HCT116 (cell line): ENCODE data around the gene ATG16L2. TPM values are rescaled to one million over a fixed set of nuclear protein-coding genes. Genes with fewer than 3 reads are reported as not detected.

ENCODE experiments used
- ATAC-seq: fragments of 200-7000 bp; cut with Tn5 transposase; 2 replicates; pipeline ENCODE4 v1.9.1; 2020; ENCODE audit warnings: mild to moderate bottlenecking, moderate library complexity
- BruUV-seq: library from RNA; stranded (reverse); fragments of 400-500 nt; replicated peaks from 2 replicates; lab custom pipeline; 2021; lab: Mats Ljungman, UMichigan
- CTCF ChIA-PET: fragments of 300-600 bp; sonication (Branson Sonifier 250); formaldehyde crosslinking; loops from one replicate; lab custom pipeline; 2021; ENCODE audit warnings: antibody characterized with exemption; lab: Charles Lee
- POLR2A ChIA-PET: fragments of 300-600, 350-600 bp; sonication (Branson Sonifier 250); formaldehyde crosslinking; loops from one replicate; lab custom pipeline; 2021; ENCODE audit warnings: antibody characterized with exemption; lab: Charles Lee
- RAD21 ChIA-PET, 2 experiments: fragments of 300-600 bp; sonication (Branson Sonifier 250); formaldehyde crosslinking; loops; one replicate each; lab custom pipeline; 2023; ENCODE audit warnings: low total read pairs in 2 of 2; ENCODE audit not compliant: uncharacterized antibody in 2 of 2, unreplicated experiment in 2 of 2, low non-redundant PET in 1 of 2; lab: Charles Lee
- DNase-seq: peaks from one replicate; pipeline ENCODE4 v3.0.0-alpha.2; 2010; ENCODE audit warnings: low read depth, low spot score
- H2AFZ ChIP-seq: fragments of 200-600 bp; shearing (Covaris generic), sonication (generic); 2 replicates; pipeline ENCODE4 v1.6.1; 2017; ENCODE audit warnings: low read depth, mixed run types, mixed read lengths, antibody characterized with exemption, low read length; ENCODE audit not compliant: poor library complexity, severe bottlenecking
- H3K27ac ChIP-seq: 2 replicates; pipeline ENCODE4 v1.5.1; 2012; ENCODE audit warnings: low read depth, low read length
- H3K27me3 ChIP-seq: fragments of 200-600 bp; sonication (generic); 2 replicates; pipeline ENCODE4 v1.6.1; 2016; ENCODE audit warnings: mixed run types, low read length, mixed read lengths; ENCODE audit not compliant: insufficient read depth
- H3K36me3 ChIP-seq, 2 experiments: fragments of 200-500 bp in 1 of 2; fragments of 200-600 bp in 1 of 2; sonication (Bioruptor generic) in 1 of 2; sonication (generic) in 1 of 2; 2 replicates each; pipeline versions ENCODE4 v1.5.1 to v1.6.1; 2014 to 2016; ENCODE audit warnings: low read length in 2 of 2, inconsistent platforms in 1 of 2, mixed read lengths in 1 of 2, mixed run types in 1 of 2; ENCODE audit not compliant: insufficient read depth in 2 of 2, control insufficient read depth in 1 of 2
- H3K4me1 ChIP-seq, 2 experiments: fragments of 200-600 bp in 1 of 2; sonication (generic) in 1 of 2; 2 replicates each; pipeline versions ENCODE4 v1.5.1 to v1.6.1; 2012 to 2017; ENCODE audit warnings: low read length in 2 of 2, inconsistent platforms in 1 of 2, mild to moderate bottlenecking in 1 of 2, mixed read lengths in 1 of 2, mixed run types in 1 of 2, moderate library complexity in 1 of 2; ENCODE audit not compliant: insufficient read depth in 2 of 2, control insufficient read depth in 1 of 2
- H3K4me2 ChIP-seq: fragments of 200-600 bp; sonication (generic); 2 replicates; pipeline ENCODE4 v1.6.1; 2017; ENCODE audit warnings: mixed run types, low read length, mixed read lengths
- H3K4me3 ChIP-seq, 2 experiments: fragments of 200-600 bp in 1 of 2; sonication (generic) in 1 of 2; replicated peaks in 1 of 2; 2 replicates each; pipeline ENCODE4 v1.5.1; 2011 to 2016; ENCODE audit warnings: low read length in 2 of 2, control low read depth in 1 of 2, low read depth in 1 of 2, mild to moderate bottlenecking in 1 of 2, mixed read lengths in 1 of 2, mixed run types in 1 of 2
- H3K79me2 ChIP-seq: fragments of 200-600 bp; sonication (generic); 2 replicates; pipeline ENCODE4 v1.6.1; 2017; ENCODE audit warnings: mild to moderate bottlenecking, mixed run types, low read length, moderate library complexity, mixed read lengths; ENCODE audit not compliant: insufficient read depth
- H3K9ac ChIP-seq: fragments of 200-600 bp; sonication (generic); 2 replicates; pipeline ENCODE4 v1.6.1; 2016; ENCODE audit warnings: low read length, mixed read lengths
- H3K9me2 ChIP-seq: fragments of 200-600 bp; sonication (generic), shearing (Covaris generic); 2 replicates; pipeline ENCODE4 v1.6.1; 2017; ENCODE audit warnings: mixed run types, mild to moderate bottlenecking, moderate library complexity; ENCODE audit not compliant: insufficient read depth
- H3K9me3 ChIP-seq, 2 experiments: fragments of 200-500 bp in 1 of 2; fragments of 200-600 bp in 1 of 2; sonication (Bioruptor generic) in 1 of 2; sonication (generic) in 1 of 2; 2 replicates each; pipeline ENCODE4 v1.6.1; 2014 to 2017; ENCODE audit warnings: low read length in 2 of 2, mixed read lengths in 2 of 2, inconsistent platforms in 1 of 2, low read depth in 1 of 2, mild to moderate bottlenecking in 1 of 2, mixed run types in 1 of 2, moderate library complexity in 1 of 2; ENCODE audit not compliant: control insufficient read depth in 1 of 2, insufficient read depth in 1 of 2
- H4K20me1 ChIP-seq: fragments of 200-600 bp; sonication (generic), shearing (Covaris generic); 2 replicates; pipeline ENCODE4 v1.6.1; 2017; ENCODE audit warnings: mixed run types, mild to moderate bottlenecking, moderate library complexity; ENCODE audit not compliant: insufficient read depth
- EGR1 ChIP-seq: IDR thresholded peaks from 2 replicates; pipeline ENCODE4 v1.6.1; 2012; ENCODE audit warnings: low read depth
- ELF1 ChIP-seq: IDR thresholded peaks from 2 replicates; pipeline ENCODE4 v1.6.1; 2012; ENCODE audit warnings: low read depth, borderline replicate concordance
- SP1 ChIP-seq: IDR thresholded peaks from 2 replicates; pipeline ENCODE4 v1.6.1; 2012; ENCODE audit warnings: low read depth
- intact Hi-C: fragments of 100-400 bp; cut with micrococcal nuclease; formaldehyde crosslinking; loops from 2 replicates; pipeline ENCODE4 v1.10.0; 2022
- total RNA-seq: library from RNA; stranded (reverse); gene quantifications from one replicate; pipeline ENCODE4 v1.2.1, GENCODE V29; 2021; ENCODE audit not compliant: unreplicated experiment

ATG16L2 gene
- total RNA-seq, 1 experiment from 2014 or later = 15.2 TPM

GRCh38 chr11:72832301-72833082, 18.3 kb downstream of the ATG16L2 start:
- H3K9me2 ChIP-seq = no peaks in the 10 kb centered on the region
- no peak for TF ChIP-seq EGR1
- no peak for TF ChIP-seq ELF1
- ATAC-seq (no peak), DNase-seq (no peak)
- H3K4me2 ChIP-seq = no peak overlapping the region
- ChIA-PET RAD21 (interaction anchor here (1.4 to 2.1 kb wide), 3 partner anchors 107 to 345 kb away, joined by 10 to 14 read pairs (median 13); no protein-coding TSS in a partner anchor), POLR2A (interaction anchor here (1.2 kb wide), 1 partner anchor 345 kb away, joined by 4 read pairs; no protein-coding TSS in a partner anchor), CTCF (interaction anchor here (0.6 to 4.1 kb wide), 10 partner anchors 8 to 457 kb away, joined by 3 to 79 read pairs (median 5); no protein-coding TSS in a partner anchor)
- no peaks in the 10 kb centered on the region for H3K79me2 ChIP-seq
- intact Hi-C loops = no loop called here
- BruUV-seq = no TSS peak
- no peaks in the 10 kb centered on the region for H3K9me3 ChIP-seq
- H3K4me1 ChIP-seq = peaks cover 0 to 6% of the 10 kb centered on the region in 2 experiments; a peak in 2 of 4 replicates
- H3K27ac ChIP-seq = no peak overlapping the region
- H2AFZ ChIP-seq = no peak overlapping the region
- H3K27me3 ChIP-seq = no peaks in the 10 kb centered on the region
- no peak overlapping the region for H3K4me3 ChIP-seq
- no peaks in the 10 kb centered on the region for H3K36me3 ChIP-seq
- H4K20me1 ChIP-seq = no peaks in the 10 kb centered on the region
- H3K9ac ChIP-seq = no peak overlapping the region

GRCh38 chr11:72833083-72833733, 19.0 kb downstream of the ATG16L2 start:
- Histone ChIP-seq H4K20me1 (no peaks in the 10 kb centered on the region), H3K27ac (no peak overlapping the region), H3K4me2 (no peak overlapping the region), H3K9ac (no peak overlapping the region), H3K4me3 (no peak overlapping the region), H3K79me2 (no peaks in the 10 kb centered on the region), H3K36me3 (no peaks in the 10 kb centered on the region), H2AFZ (no peak overlapping the region), H3K9me2 (no peaks in the 10 kb centered on the region), H3K4me1 (peaks cover 0 to 6% of the 10 kb centered on the region in 2 experiments; a peak in 2 of 4 replicates), H3K27me3 (no peaks in the 10 kb centered on the region), H3K9me3 (no peaks in the 10 kb centered on the region)
- intact Hi-C loops = no loop called here
- no peak for TF ChIP-seq SP1
- CTCF ChIA-PET = interaction anchor here (2.6 to 4.1 kb wide), 2 partner anchors 345 to 456 kb away, joined by 9 to 79 read pairs; no protein-coding TSS in a partner anchor
- RAD21 ChIA-PET = no interaction called here
- no TSS peak for BruUV-seq
- ATAC-seq (no peak), DNase-seq (no peak)
- POLR2A ChIA-PET = no interaction called here
